Measurements from ENCODE around the gene CRTAP. TPM values are rescaled to one million over a fixed set of nuclear protein-coding genes. Genes with fewer than 3 reads are reported as not detected.

CRTAP gene
- total RNA-seq, 2 donors from 2014 or later = 182 to 229 TPM

GRCh38 chr3:33115024-33115768, 1.4 kb downstream of the CRTAP start:
- DNase-seq (ENCODE audit: low spot score) = peak; percentile 74
- no peaks in the 10 kb centered on the region for H3K27me3 ChIP-seq (replicated peaks; ENCODE audit: insufficient read depth)
- 42% methylated on average over 13 of the region's 13 CpGs for WGBS
- H3K4me3 ChIP-seq = peak overlapping the region; percentile 78 to 83
- intact Hi-C loops (cut with DNase I) = no loop called here
- peak overlapping the region; percentile 95 for H3K27ac ChIP-seq
- no peaks in the 10 kb centered on the region for H3K9me3 ChIP-seq
- TF ChIP-seq POLR2AphosphoS5 (IDR thresholded peaks at IDR 0.05) (peak; percentile 71), CTCF (IDR thresholded peaks at IDR 0.05) (no peak)
- H3K36me3 ChIP-seq = no peaks in the 10 kb centered on the region
- H3K4me1 ChIP-seq (replicated peaks) = no peaks in the 10 kb centered on the region

GRCh38 chr3:33117461-33117860, 3.6 kb downstream of the CRTAP start:
- Histone ChIP-seq H3K4me3 (no peak overlapping the region), H3K4me1 (replicated peaks) (no peaks in the 10 kb centered on the region), H3K9me3 (no peaks in the 10 kb centered on the region), H3K36me3 (peaks cover 0 to 7% of the 10 kb centered on the region in 2 donors), H3K27ac (no peak overlapping the region), H3K27me3 (replicated peaks; ENCODE audit: insufficient read depth) (no peaks in the 10 kb centered on the region)
- no peak for TF ChIP-seq POLR2AphosphoS5 (IDR thresholded peaks at IDR 0.05)
- TF ChIP-seq POLR2A (IDR thresholded peaks at IDR 0.05) = no peak
- no peak for TF ChIP-seq CTCF (IDR thresholded peaks at IDR 0.05)
- intact Hi-C loops (cut with DNase I) = no loop called here
- no peak for DNase-seq (ENCODE audit: low spot score)
- 88% methylated on average over 3 of the region's 3 CpGs for WGBS

GRCh38 chr3:33119891-33120290, 6.1 kb downstream of the CRTAP start:
- TF ChIP-seq POLR2A (IDR thresholded peaks at IDR 0.05) (no peak), POLR2AphosphoS5 (IDR thresholded peaks at IDR 0.05) (no peak), CTCF (IDR thresholded peaks at IDR 0.05) (no peak)
- Histone ChIP-seq H3K27me3 (replicated peaks; ENCODE audit: insufficient read depth) (no peaks in the 10 kb centered on the region), H3K4me1 (replicated peaks) (no peaks in the 10 kb centered on the region), H3K27ac (no peak overlapping the region), H3K4me3 (no peak overlapping the region), H3K9me3 (no peaks in the 10 kb centered on the region), H3K36me3 (peaks cover 5 to 7% of the 10 kb centered on the region in 2 donors)
- DNase-seq (ENCODE audit: low spot score) = no peak
- 77% methylated on average over 3 of the region's 3 CpGs for WGBS
- intact Hi-C loops (cut with DNase I) = no loop called here

- WGBS = 93% methylated on average over 5 of the region's 5 CpGs
- Histone ChIP-seq H3K4me3 (no peak overlapping the region), H3K36me3 (peaks cover 6 to 7% of the 10 kb centered on the region in 2 donors), H3K9me3 (no peaks in the 10 kb centered on the region), H3K4me1 (replicated peaks) (no peaks in the 10 kb centered on the region), H3K27ac (no peak overlapping the region), H3K27me3 (replicated peaks; ENCODE audit: insufficient read depth) (no peaks in the 10 kb centered on the region)
- TF ChIP-seq POLR2A (IDR thresholded peaks at IDR 0.05) = no peak
- no peak for TF ChIP-seq CTCF (IDR thresholded peaks at IDR 0.05)
- no peak for DNase-seq (ENCODE audit: low spot score)
- intact Hi-C loops (cut with DNase I) = no loop called here
Observed at GRCh38 chr3:33122991-33123390, 9.2 kb downstream of the CRTAP start.

- H3K27me3 ChIP-seq (replicated peaks; ENCODE audit: insufficient read depth) = no peaks in the 10 kb centered on the region
- H3K4me1 ChIP-seq (replicated peaks) = no peaks in the 10 kb centered on the region
- WGBS = 26% methylated on average over 1 of the region's 1 CpG
- no peaks in the 10 kb centered on the region for H3K9me3 ChIP-seq
- DNase-seq (ENCODE audit: low spot score) = no peak
- TF ChIP-seq CTCF (IDR thresholded peaks at IDR 0.05) = no peak
- TF ChIP-seq POLR2AphosphoS5 (IDR thresholded peaks at IDR 0.05) = no peak
- TF ChIP-seq POLR2A (IDR thresholded peaks at IDR 0.05) = no peak
- H3K27ac ChIP-seq = no peak overlapping the region
- H3K36me3 ChIP-seq = peaks cover 6 to 7% of the 10 kb centered on the region in 2 donors
- intact Hi-C loops (cut with DNase I) = no loop called here
- H3K4me3 ChIP-seq = no peak overlapping the region
Observed at GRCh38 chr3:33124638-33125037, 10.8 kb downstream of the CRTAP start.
